ENCODE results near the gene RBM7. TPM values are rescaled to one million over a fixed set of nuclear protein-coding genes. Genes with fewer than 3 reads are reported as not detected.

RBM7 gene
- polyA plus RNA-seq, 1 donor from 2014 or later = 36.2 TPM

DNA sequence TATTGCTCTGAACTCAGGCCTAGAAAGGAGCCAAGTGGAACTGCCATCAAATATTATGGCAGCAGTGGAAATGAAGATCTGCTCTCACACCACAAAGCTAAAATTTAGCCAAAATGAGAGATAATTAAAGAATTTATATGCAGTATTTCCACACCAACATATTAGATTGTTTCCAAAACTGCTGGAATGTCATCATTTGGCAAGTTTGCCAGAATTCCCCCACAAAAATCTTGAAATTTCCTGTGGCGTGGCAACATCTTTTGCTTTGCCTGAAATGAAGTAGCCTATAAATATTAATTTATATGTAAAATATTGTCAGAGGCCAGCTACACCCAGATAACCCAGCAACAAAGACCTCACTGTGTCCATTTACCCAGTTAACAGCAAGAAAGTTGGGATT is 13.9 kb upstream of the RBM7 start:
- Histone ChIP-seq H2AFZ (ENCODE audit: low read depth, low read length) (no peak overlapping the region), H3K9me3 (ENCODE audit: low read length) (no peaks in the 10 kb centered on the region), H3K79me2 (replicated peaks; ENCODE audit: insufficient read depth, low read length) (no peaks in the 10 kb centered on the region), H3F3A (ENCODE audit: insufficient read depth, low read length, poor library complexity, severe bottlenecking) (no peaks in the 10 kb centered on the region), H3K27me3 (ENCODE audit: insufficient read depth, low read depth, low read length) (no peaks in the 10 kb centered on the region), H3K4me3 (ENCODE audit: low read length) (no peak overlapping the region), H3K9me2 (ENCODE audit: insufficient read depth, low read length) (no peaks in the 10 kb centered on the region), H3K4me2 (ENCODE audit: low read length) (no peak overlapping the region), H3K27ac (ENCODE audit: low read length) (no peak overlapping the region), H3K36me3 (ENCODE audit: insufficient read depth, low read length) (no peaks in the 10 kb centered on the region), H4K20me1 (ENCODE audit: insufficient read depth) (no peaks in the 10 kb centered on the region), H3K9ac (ENCODE audit: low read length) (no peak overlapping the region)
- TF ChIP-seq, protein P1, sequence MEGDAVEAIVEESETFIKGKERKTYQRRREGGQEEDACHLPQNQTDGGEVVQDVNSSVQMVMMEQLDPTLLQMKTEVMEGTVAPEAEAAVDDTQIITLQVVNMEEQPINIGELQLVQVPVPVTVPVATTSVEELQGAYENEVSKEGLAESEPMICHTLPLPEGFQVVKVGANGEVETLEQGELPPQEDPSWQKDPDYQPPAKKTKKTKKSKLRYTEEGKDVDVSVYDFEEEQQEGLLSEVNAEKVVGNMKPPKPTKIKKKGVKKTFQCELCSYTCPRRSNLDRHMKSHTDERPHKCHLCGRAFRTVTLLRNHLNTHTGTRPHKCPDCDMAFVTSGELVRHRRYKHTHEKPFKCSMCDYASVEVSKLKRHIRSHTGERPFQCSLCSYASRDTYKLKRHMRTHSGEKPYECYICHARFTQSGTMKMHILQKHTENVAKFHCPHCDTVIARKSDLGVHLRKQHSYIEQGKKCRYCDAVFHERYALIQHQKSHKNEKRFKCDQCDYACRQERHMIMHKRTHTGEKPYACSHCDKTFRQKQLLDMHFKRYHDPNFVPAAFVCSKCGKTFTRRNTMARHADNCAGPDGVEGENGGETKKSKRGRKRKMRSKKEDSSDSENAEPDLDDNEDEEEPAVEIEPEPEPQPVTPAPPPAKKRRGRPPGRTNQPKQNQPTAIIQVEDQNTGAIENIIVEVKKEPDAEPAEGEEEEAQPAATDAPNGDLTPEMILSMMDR (IDR thresholded peaks at IDR 0.05; ENCODE audit: poor library complexity, severe bottlenecking) = no peak
- TF ChIP-seq EP300 (conservative IDR thresholded peaks at IDR 0.05; ENCODE audit: poor library complexity, severe bottlenecking) (no peak), TAF1 (IDR thresholded peaks at IDR 0.05; ENCODE audit: low read depth) (no peak), EZH2 (IDR thresholded peaks at IDR 0.05; ENCODE audit: borderline replicate concordance, insufficient read depth, low read length, poor library complexity, severe bottlenecking) (no peak), SMC3 (conservative IDR thresholded peaks at IDR 0.05; ENCODE audit: poor library complexity) (no peak), MXI1 (conservative IDR thresholded peaks at IDR 0.05; ENCODE audit: poor library complexity, severe bottlenecking) (no peak)
- TF ChIP-seq, protein P2, sequence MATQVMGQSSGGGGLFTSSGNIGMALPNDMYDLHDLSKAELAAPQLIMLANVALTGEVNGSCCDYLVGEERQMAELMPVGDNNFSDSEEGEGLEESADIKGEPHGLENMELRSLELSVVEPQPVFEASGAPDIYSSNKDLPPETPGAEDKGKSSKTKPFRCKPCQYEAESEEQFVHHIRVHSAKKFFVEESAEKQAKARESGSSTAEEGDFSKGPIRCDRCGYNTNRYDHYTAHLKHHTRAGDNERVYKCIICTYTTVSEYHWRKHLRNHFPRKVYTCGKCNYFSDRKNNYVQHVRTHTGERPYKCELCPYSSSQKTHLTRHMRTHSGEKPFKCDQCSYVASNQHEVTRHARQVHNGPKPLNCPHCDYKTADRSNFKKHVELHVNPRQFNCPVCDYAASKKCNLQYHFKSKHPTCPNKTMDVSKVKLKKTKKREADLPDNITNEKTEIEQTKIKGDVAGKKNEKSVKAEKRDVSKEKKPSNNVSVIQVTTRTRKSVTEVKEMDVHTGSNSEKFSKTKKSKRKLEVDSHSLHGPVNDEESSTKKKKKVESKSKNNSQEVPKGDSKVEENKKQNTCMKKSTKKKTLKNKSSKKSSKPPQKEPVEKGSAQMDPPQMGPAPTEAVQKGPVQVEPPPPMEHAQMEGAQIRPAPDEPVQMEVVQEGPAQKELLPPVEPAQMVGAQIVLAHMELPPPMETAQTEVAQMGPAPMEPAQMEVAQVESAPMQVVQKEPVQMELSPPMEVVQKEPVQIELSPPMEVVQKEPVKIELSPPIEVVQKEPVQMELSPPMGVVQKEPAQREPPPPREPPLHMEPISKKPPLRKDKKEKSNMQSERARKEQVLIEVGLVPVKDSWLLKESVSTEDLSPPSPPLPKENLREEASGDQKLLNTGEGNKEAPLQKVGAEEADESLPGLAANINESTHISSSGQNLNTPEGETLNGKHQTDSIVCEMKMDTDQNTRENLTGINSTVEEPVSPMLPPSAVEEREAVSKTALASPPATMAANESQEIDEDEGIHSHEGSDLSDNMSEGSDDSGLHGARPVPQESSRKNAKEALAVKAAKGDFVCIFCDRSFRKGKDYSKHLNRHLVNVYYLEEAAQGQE (IDR thresholded peaks at IDR 0.05; ENCODE audit: borderline replicate concordance) = no peak

DNA sequence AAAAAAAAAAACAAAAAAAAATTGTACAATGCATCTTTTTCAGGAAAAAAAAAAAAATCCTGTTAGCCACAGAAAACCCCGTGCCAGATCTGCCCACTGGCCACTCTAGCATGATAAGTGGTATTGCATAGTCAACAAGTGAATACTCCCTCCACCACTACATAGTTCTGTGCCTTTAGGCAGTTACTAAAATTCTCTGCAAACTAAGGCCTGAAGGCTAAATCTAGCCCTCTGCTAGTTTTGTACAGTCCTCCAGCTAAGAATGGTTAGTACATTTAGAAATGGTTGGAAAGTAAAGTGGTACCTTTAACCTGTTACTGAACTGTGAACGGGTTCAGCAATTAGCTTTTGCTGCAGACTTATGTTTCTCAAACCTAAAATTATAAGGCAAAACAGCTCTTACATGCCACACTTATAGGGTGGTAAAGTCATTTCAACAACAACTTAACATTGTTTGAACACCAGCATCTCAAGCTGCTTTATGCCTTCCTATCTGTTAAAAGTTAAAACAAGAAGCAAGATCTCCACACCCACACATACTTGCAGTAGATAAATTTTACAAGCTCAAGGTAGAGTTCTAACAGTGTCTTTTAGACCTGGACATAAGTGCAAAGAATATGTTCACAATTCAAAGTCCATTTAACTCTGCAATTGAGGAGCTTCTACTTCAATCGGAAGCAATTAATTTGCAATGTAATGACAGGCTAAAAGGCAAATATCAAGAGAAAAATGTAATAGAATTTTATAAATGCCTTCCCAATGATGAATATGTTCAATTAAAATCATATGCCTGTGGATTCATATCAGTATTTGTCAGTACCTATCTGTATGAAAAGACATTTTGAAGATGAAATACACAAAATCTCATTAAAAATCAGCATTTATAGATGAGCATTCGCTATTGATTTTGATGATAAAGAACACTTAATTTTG is 7.5 kb upstream of the RBM7 start:
- Histone ChIP-seq H2AFZ (ENCODE audit: low read depth, low read length) (no peak overlapping the region), H3K4me2 (ENCODE audit: low read length) (no peak overlapping the region), H3K36me3 (ENCODE audit: insufficient read depth, low read length) (no peaks in the 10 kb centered on the region), H3K27me3 (ENCODE audit: insufficient read depth, low read depth, low read length) (no peaks in the 10 kb centered on the region), H3K27ac (ENCODE audit: low read length) (no peak overlapping the region), H4K20me1 (ENCODE audit: insufficient read depth) (no peaks in the 10 kb centered on the region), H3K4me3 (ENCODE audit: low read length) (no peak overlapping the region), H3K9me2 (ENCODE audit: insufficient read depth, low read length) (no peaks in the 10 kb centered on the region), H3K9ac (ENCODE audit: low read length) (no peak overlapping the region), H3K79me2 (replicated peaks; ENCODE audit: insufficient read depth, low read length) (no peaks in the 10 kb centered on the region), H3F3A (ENCODE audit: insufficient read depth, low read length, poor library complexity, severe bottlenecking) (no peaks in the 10 kb centered on the region), H3K9me3 (ENCODE audit: low read length) (no peaks in the 10 kb centered on the region)
- no peak for TF ChIP-seq MXI1 (conservative IDR thresholded peaks at IDR 0.05; ENCODE audit: poor library complexity, severe bottlenecking)
- TF ChIP-seq, protein P1 (IDR thresholded peaks at IDR 0.05; ENCODE audit: poor library complexity, severe bottlenecking) = no peak
- no peak for TF ChIP-seq SMC3 (conservative IDR thresholded peaks at IDR 0.05; ENCODE audit: poor library complexity)
- TF ChIP-seq POLR2AphosphoS5 (IDR thresholded peaks at IDR 0.05) = no peak
- no peak for TF ChIP-seq TAF1 (IDR thresholded peaks at IDR 0.05; ENCODE audit: low read depth)
- TF ChIP-seq, protein P2 (IDR thresholded peaks at IDR 0.05; ENCODE audit: borderline replicate concordance) = no peak
- no peak for TF ChIP-seq EP300 (conservative IDR thresholded peaks at IDR 0.05; ENCODE audit: poor library complexity, severe bottlenecking)
- TF ChIP-seq RAD21 (conservative IDR thresholded peaks at IDR 0.05) = no peak
- no peak for TF ChIP-seq EZH2 (IDR thresholded peaks at IDR 0.05; ENCODE audit: borderline replicate concordance, insufficient read depth, low read length, poor library complexity, severe bottlenecking)

Data from neural cell (in vitro differentiated cells).